WTC11 (cell line): ENCODE results near the gene TACC2.

Experiments
- MXD4 ChIP-seq: fragments of 250-450 bp; sonication (Bioruptor Pico); IDR thresholded peaks from 2 replicates; pipeline ENCODE4 v1.8.0; 2021; ENCODE audit warnings: mild to moderate bottlenecking, moderate library complexity, borderline replicate concordance
- NFYB ChIP-seq: sonication (generic); formaldehyde crosslinking; conservative IDR thresholded peaks from 2 replicates; pipeline ENCODE4 v1.8.0; 2022; ENCODE audit warnings: low read depth, missing genetic modification reagents
- ZBTB21 ChIP-seq: sonication (generic); formaldehyde crosslinking; IDR thresholded peaks from 2 replicates; pipeline ENCODE4 v1.8.1; 2023; ENCODE audit warnings: mild to moderate bottlenecking, missing genetic modification reagents, borderline replicate concordance
- ZNF317 ChIP-seq: sonication (generic); formaldehyde crosslinking; IDR thresholded peaks from 2 replicates; pipeline ENCODE4 v1.8.1; 2023; ENCODE audit warnings: low read depth, mild to moderate bottlenecking, moderate library complexity, missing genetic modification reagents, borderline replicate concordance
- TF ChIP-seq, protein P1 (sequence below): sonication (generic); formaldehyde crosslinking; IDR thresholded peaks from 2 replicates; pipeline ENCODE4 v1.8.1; 2023; ENCODE audit warnings: mild to moderate bottlenecking, missing genetic modification reagents
- TF ChIP-seq, protein P2 (sequence below): sonication (generic); formaldehyde crosslinking; IDR thresholded peaks from 2 replicates; pipeline ENCODE4 v1.8.1; 2023; ENCODE audit warnings: mild to moderate bottlenecking, missing genetic modification reagents, moderate library complexity
- TF ChIP-seq, protein P3 (sequence below): fragments of 200-600 bp; IDR thresholded peaks from 2 replicates; pipeline ENCODE4 v1.8.0; 2022; ENCODE audit warnings: antibody characterized with exemption
- TF ChIP-seq, protein P4 (sequence below): sonication (generic); formaldehyde crosslinking; IDR thresholded peaks from 2 replicates; pipeline ENCODE4 v1.8.0; 2022; ENCODE audit warnings: mild to moderate bottlenecking, missing genetic modification reagents
- TF ChIP-seq, protein P5 (sequence below): sonication (generic); formaldehyde crosslinking; IDR thresholded peaks from 2 replicates; pipeline ENCODE4 v1.8.0; 2022; ENCODE audit warnings: missing genetic modification reagents

DNA sequence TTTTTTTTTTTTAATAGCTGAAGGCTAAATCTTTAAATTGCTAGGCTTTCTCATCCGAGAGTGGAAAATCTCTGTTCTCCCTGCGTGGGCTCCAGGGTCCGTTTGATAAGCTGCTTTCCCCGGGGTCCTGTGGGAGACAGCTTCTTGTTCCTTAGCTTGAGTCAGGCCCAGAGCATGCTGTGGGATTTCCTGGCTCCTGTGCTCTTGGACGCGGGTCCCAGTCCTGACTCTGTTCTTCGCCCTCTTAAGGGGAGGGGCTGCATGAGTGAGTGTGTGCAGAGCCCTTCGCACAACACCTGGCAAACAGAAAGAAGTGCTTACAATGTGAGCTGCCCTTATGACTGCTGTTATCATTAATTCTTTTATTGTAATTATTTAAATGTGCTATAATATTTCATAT is 133.5 kb downstream of the TACC2 start:
- no peak for TF ChIP-seq ZBTB21 (CRISPR knock-in tag)
- TF ChIP-seq, protein P1, sequence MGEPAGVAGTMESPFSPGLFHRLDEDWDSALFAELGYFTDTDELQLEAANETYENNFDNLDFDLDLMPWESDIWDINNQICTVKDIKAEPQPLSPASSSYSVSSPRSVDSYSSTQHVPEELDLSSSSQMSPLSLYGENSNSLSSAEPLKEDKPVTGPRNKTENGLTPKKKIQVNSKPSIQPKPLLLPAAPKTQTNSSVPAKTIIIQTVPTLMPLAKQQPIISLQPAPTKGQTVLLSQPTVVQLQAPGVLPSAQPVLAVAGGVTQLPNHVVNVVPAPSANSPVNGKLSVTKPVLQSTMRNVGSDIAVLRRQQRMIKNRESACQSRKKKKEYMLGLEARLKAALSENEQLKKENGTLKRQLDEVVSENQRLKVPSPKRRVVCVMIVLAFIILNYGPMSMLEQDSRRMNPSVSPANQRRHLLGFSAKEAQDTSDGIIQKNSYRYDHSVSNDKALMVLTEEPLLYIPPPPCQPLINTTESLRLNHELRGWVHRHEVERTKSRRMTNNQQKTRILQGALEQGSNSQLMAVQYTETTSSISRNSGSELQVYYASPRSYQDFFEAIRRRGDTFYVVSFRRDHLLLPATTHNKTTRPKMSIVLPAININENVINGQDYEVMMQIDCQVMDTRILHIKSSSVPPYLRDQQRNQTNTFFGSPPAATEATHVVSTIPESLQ: no peak
- TF ChIP-seq ZNF317 (CRISPR knock-in tag): no peak
- TF ChIP-seq, protein P2, sequence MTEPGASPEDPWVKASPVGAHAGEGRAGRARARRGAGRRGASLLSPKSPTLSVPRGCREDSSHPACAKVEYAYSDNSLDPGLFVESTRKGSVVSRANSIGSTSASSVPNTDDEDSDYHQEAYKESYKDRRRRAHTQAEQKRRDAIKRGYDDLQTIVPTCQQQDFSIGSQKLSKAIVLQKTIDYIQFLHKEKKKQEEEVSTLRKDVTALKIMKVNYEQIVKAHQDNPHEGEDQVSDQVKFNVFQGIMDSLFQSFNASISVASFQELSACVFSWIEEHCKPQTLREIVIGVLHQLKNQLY (CRISPR knock-in tag): no peak
- TF ChIP-seq, protein P3, sequence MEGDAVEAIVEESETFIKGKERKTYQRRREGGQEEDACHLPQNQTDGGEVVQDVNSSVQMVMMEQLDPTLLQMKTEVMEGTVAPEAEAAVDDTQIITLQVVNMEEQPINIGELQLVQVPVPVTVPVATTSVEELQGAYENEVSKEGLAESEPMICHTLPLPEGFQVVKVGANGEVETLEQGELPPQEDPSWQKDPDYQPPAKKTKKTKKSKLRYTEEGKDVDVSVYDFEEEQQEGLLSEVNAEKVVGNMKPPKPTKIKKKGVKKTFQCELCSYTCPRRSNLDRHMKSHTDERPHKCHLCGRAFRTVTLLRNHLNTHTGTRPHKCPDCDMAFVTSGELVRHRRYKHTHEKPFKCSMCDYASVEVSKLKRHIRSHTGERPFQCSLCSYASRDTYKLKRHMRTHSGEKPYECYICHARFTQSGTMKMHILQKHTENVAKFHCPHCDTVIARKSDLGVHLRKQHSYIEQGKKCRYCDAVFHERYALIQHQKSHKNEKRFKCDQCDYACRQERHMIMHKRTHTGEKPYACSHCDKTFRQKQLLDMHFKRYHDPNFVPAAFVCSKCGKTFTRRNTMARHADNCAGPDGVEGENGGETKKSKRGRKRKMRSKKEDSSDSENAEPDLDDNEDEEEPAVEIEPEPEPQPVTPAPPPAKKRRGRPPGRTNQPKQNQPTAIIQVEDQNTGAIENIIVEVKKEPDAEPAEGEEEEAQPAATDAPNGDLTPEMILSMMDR: no peak
- TF ChIP-seq, protein P4, sequence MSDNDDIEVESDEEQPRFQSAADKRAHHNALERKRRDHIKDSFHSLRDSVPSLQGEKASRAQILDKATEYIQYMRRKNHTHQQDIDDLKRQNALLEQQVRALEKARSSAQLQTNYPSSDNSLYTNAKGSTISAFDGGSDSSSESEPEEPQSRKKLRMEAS (CRISPR knock-in tag): no peak
- TF ChIP-seq, protein P5, sequence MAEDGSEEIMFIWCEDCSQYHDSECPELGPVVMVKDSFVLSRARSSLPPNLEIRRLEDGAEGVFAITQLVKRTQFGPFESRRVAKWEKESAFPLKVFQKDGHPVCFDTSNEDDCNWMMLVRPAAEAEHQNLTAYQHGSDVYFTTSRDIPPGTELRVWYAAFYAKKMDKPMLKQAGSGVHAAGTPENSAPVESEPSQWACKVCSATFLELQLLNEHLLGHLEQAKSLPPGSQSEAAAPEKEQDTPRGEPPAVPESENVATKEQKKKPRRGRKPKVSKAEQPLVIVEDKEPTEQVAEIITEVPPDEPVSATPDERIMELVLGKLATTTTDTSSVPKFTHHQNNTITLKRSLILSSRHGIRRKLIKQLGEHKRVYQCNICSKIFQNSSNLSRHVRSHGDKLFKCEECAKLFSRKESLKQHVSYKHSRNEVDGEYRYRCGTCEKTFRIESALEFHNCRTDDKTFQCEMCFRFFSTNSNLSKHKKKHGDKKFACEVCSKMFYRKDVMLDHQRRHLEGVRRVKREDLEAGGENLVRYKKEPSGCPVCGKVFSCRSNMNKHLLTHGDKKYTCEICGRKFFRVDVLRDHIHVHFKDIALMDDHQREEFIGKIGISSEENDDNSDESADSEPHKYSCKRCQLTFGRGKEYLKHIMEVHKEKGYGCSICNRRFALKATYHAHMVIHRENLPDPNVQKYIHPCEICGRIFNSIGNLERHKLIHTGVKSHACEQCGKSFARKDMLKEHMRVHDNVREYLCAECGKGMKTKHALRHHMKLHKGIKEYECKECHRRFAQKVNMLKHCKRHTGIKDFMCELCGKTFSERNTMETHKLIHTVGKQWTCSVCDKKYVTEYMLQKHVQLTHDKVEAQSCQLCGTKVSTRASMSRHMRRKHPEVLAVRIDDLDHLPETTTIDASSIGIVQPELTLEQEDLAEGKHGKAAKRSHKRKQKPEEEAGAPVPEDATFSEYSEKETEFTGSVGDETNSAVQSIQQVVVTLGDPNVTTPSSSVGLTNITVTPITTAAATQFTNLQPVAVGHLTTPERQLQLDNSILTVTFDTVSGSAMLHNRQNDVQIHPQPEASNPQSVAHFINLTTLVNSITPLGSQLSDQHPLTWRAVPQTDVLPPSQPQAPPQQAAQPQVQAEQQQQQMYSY (CRISPR knock-in tag): no peak
- no peak for TF ChIP-seq MXD4 (CRISPR knock-in tag)
- no peak for TF ChIP-seq NFYB (CRISPR knock-in tag)
